ENCODE data around the gene TMEM273.

DNA sequence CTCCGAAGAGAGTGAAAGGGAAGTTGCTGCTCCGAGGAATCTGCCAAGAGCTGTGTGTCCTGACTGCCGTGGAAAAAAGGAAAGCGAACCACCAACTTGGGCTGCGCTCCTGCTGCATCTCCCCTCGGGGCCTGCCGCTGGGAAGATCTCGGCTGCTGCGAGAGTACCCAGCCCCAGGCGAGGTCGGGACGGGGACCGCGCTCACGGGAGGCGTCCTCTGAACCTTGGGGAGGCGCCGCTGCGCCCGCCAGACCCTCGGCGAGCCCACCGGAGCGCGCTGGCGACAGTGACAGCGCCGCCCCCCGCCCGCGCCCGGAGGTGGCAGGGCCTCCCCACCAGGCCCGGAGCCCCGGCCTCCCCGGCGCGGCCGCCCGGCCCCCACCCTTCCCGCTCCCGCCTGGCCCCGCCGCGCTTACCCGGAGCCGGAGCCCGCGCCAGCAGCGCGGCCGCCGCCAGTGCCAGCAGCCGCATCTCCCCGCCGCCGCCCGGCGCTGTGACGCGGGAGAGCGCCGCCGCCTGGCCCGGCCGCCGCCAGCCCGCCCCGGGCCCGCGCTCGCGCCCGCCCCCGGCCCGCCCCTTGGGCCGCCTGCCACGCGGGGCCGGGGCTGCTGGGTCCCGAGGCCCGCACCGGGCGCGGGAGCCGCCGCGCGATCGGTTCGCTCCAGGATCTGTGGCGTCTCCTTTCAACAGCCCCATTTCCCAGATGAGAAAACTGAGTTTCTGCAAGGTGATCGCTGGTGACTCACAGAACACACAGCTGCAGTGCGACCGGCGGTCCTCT, 73.0 kb downstream of the TMEM273 start, which contains the start of gene VSTM4:
- TF ChIP-seq, protein P1, sequence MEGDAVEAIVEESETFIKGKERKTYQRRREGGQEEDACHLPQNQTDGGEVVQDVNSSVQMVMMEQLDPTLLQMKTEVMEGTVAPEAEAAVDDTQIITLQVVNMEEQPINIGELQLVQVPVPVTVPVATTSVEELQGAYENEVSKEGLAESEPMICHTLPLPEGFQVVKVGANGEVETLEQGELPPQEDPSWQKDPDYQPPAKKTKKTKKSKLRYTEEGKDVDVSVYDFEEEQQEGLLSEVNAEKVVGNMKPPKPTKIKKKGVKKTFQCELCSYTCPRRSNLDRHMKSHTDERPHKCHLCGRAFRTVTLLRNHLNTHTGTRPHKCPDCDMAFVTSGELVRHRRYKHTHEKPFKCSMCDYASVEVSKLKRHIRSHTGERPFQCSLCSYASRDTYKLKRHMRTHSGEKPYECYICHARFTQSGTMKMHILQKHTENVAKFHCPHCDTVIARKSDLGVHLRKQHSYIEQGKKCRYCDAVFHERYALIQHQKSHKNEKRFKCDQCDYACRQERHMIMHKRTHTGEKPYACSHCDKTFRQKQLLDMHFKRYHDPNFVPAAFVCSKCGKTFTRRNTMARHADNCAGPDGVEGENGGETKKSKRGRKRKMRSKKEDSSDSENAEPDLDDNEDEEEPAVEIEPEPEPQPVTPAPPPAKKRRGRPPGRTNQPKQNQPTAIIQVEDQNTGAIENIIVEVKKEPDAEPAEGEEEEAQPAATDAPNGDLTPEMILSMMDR (IDR thresholded peaks at IDR 0.05; ENCODE audit: borderline replicate concordance, extremely low read depth, low read length, poor library complexity, severe bottlenecking) = no peak
- TF ChIP-seq EZH2 (IDR thresholded peaks at IDR 0.05; ENCODE audit: borderline replicate concordance, low read depth, low read length, severe bottlenecking) = no peak

All from DND-41 (cell line).